ENCODE results near the gene PRKCA.
A peak's percentile ranks its signal among the peaks of the same experiment; 100 is the strongest.

PRKCA gene

GRCh38 chr17:66750781-66751543, 448.5 kb downstream of the PRKCA start:
- no peak for DNase-seq

GRCh38 chr17:66751771-66752170, 449.4 kb downstream of the PRKCA start:
- DNase-seq = no peak

- DNase-seq = no peak
Observed at GRCh38 chr17:66752411-66752810, 450.0 kb downstream of the PRKCA start.

- DNase-seq = no peak
Observed at GRCh38 chr17:66753126-66753920, 450.9 kb downstream of the PRKCA start.

GRCh38 chr17:66755101-66755943, 452.9 kb downstream of the PRKCA start:
- DNase-seq = no peak

- no peak for DNase-seq
Observed at GRCh38 chr17:66755944-66756290, 453.5 kb downstream of the PRKCA start.

GRCh38 chr17:66760324-66760723, 457.9 kb downstream of the PRKCA start:
- no peak for DNase-seq

- DNase-seq = no peak
Observed at GRCh38 chr17:66762276-66762675, 459.9 kb downstream of the PRKCA start.

- DNase-seq = no peak
Observed at GRCh38 chr17:66763056-66763455, 460.6 kb downstream of the PRKCA start.

- DNase-seq = no peak
Observed at GRCh38 chr17:66764506-66764905, 462.1 kb downstream of the PRKCA start.

- no peak for DNase-seq
Observed at GRCh38 chr17:66767154-66767933, 464.9 kb downstream of the PRKCA start.

- no peak for DNase-seq
Observed at GRCh38 chr17:66769911-66770310, 467.5 kb downstream of the PRKCA start.

- no peak for DNase-seq
Observed at GRCh38 chr17:66772148-66772812, 469.9 kb downstream of the PRKCA start.

- no peak for DNase-seq
Observed at GRCh38 chr17:66775271-66775670, 472.9 kb downstream of the PRKCA start.

GRCh38 chr17:66775881-66776400, 473.5 kb downstream of the PRKCA start:
- no peak for DNase-seq

- no peak for DNase-seq
Observed at GRCh38 chr17:66776999-66777688, 474.7 kb downstream of the PRKCA start.

GRCh38 chr17:66777689-66778225, 475.3 kb downstream of the PRKCA start:
- peak; percentile 46 for DNase-seq

GRCh38 chr17:66778531-66779236, 476.3 kb downstream of the PRKCA start:
- DNase-seq = no peak

GRCh38 chr17:66779237-66779606, 476.8 kb downstream of the PRKCA start:
- no peak for DNase-seq

- no peak for DNase-seq
Observed at GRCh38 chr17:66781135-66781534, 478.7 kb downstream of the PRKCA start.

Measured in fibroblast of skin of scalp (primary cell).